Mesodermal cell (in vitro differentiated cells): ENCODE measurements around the gene HCN4.

ENCODE experiments used
- H3K27ac ChIP-seq: 2 replicates; pipeline ENCODE4 v1.7.0; 2013; ENCODE audit warnings: mild to moderate bottlenecking, low read depth, low read length, moderate library complexity; ENCODE audit not compliant: severe bottlenecking
- H3K36me3 ChIP-seq: 2 replicates; pipeline ENCODE4 v1.7.1; 2013; ENCODE audit warnings: mild to moderate bottlenecking, low read length, moderate library complexity; ENCODE audit not compliant: control insufficient read depth, insufficient read depth
- H3K4me1 ChIP-seq: one replicate; pipeline ENCODE4 v1.7.1; 2013; ENCODE audit warnings: mild to moderate bottlenecking, low read length; ENCODE audit not compliant: insufficient read depth, control insufficient read depth, poor library complexity, severe bottlenecking
- H3K4me3 ChIP-seq: 2 replicates; pipeline ENCODE4 v1.7.0; 2013; ENCODE audit warnings: low read length, control low read depth, mild to moderate bottlenecking; ENCODE audit not compliant: insufficient read depth, poor library complexity, severe bottlenecking; ENCODE audit errors: extremely low read depth
- H3K9me3 ChIP-seq: 2 replicates; pipeline ENCODE4 v1.7.1; 2013; ENCODE audit warnings: mild to moderate bottlenecking, low read length, moderate library complexity; ENCODE audit not compliant: control insufficient read depth
- WGBS, 2 experiments: methylation state at CpG; one replicate each; pipeline ENCODE4 v1.1.5; 2013; ENCODE audit warnings: missing lambda C conversion rate in 2 of 2; ENCODE audit not compliant: insufficient coverage in 2 of 2; 5-methylcytosine and 5-hydroxymethylcytosine counted together

HCN4 gene

GRCh38 chr15:73293773-73294172 lies 75.0 kb downstream of the HCN4 start:
- H3K9me3 ChIP-seq, result no peaks in the 10 kb centered on the region
- H3K4me1 ChIP-seq, result peaks cover 3% of the 10 kb centered on the region
- no peak overlapping the region for H3K27ac ChIP-seq
- 95 to 100% methylated on average over 4 of the region's 4 CpGs for WGBS, 2 experiments
- no peak overlapping the region for H3K4me3 ChIP-seq
- peaks cover 69% of the 10 kb centered on the region for H3K36me3 ChIP-seq

GRCh38 chr15:73291441-73291840 lies 77.3 kb downstream of the HCN4 start:
- H3K36me3 ChIP-seq, result peaks cover 66% of the 10 kb centered on the region

DNA sequence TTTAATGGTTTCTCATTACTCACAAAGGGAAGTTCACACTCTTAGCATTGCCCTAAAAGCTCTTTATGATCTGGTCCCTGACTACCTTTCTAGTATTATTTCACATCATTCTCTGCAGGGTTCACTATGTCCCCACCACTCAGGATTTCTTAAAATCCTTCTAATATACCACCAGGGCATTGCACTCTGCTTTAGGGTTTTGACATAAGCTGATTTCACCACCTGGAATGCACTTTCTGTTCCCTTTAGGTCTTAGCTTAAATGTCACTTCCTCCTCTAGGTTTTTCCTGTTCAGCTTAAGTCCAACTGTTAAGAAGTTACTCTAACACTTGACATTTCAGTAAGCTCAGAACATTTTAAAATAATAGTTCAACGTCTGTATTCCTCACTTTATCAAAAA lies 81.7 kb downstream of the HCN4 start:
- Histone ChIP-seq H3K9me3 (no peaks in the 10 kb centered on the region), H3K4me1 (no peaks in the 10 kb centered on the region), H3K4me3 (no peak overlapping the region), H3K36me3 (peaks cover 75% of the 10 kb centered on the region), H3K27ac (no peak overlapping the region)
- WGBS, 2 experiments, result 67 to 88% methylated on average over 1 of the region's 1 CpG

More at GRCh38 chr15:73291441-73291840, 77.3 kb downstream of the HCN4 start:
- H3K27ac ChIP-seq, result no peak overlapping the region
- no peaks in the 10 kb centered on the region for H3K9me3 ChIP-seq
- peaks cover 3% of the 10 kb centered on the region for H3K4me1 ChIP-seq
- no peak overlapping the region for H3K4me3 ChIP-seq
- no CpG with 5 or more reads among the region's 1 CpG for WGBS, 2 experiments

DNA sequence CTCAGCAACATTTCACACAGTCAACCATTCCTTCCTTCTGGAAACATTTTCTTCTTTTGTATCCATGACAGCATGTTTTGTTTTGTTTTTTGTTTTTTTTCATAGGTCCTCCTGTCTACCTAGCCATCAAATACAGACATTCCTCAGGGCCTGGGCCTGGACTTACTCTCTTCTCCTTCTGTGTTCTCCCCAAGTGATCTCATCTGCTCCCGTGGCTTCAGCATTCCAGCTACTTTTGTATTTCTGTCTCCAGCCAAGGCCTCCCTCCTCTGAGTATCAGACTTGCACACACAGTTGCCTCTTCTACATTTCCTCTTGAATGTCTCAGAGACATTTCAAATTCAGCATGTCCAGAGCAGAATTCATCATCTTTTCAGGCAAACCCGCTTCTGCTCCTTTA lies 82.4 kb downstream of the HCN4 start:
- WGBS, 2 experiments, result 88 to 100% methylated on average over 2 of the region's 2 CpGs
- Histone ChIP-seq H3K4me3 (no peak overlapping the region), H3K9me3 (no peaks in the 10 kb centered on the region), H3K36me3 (peaks cover 73% of the 10 kb centered on the region), H3K27ac (no peak overlapping the region), H3K4me1 (no peaks in the 10 kb centered on the region)

DNA sequence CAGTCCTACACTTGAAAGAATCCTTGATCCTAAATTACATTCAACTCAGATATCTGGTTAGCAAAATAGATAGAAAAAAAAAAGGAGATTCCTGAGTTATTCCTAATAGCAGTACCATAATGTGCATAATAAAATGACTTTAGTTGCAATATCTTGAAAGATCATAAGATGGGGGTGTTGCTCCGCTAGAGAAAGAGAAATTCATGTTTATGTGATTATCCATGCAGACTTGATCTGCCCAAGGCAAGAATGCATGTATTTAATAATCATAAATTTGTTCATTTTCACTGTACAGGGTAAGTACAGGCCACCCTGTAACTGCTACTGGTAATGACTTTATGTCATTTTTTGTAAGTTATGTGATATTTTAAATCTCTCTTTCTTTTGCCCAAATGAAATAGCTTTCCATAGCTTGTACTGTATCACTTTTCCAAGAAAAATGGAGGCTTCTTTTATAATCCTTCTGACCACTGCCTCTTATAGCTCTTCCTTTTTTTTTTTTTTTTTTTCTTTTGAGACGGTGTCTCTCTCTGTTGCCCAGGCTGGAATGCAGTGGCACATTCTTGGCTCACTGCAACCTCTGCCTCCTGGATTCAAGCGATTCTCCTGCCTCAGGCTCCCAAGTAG lies 84.6 kb downstream of the HCN4 start:
- 80% methylated on average over 1 of the region's 3 CpGs; no CpG with 5 or more reads in 1 of the 2 experiments for whole genome bisulfite sequencing, 2 experiments
- H3K27ac ChIP-seq, result no peak overlapping the region
- peaks cover 64% of the 10 kb centered on the region for H3K36me3 ChIP-seq
- H3K9me3 ChIP-seq, result no peaks in the 10 kb centered on the region
- no peaks in the 10 kb centered on the region for H3K4me1 ChIP-seq
- H3K4me3 ChIP-seq, result no peak overlapping the region

- no peak overlapping the region for H3K4me3 ChIP-seq
- 100% methylated on average over 2 of the region's 2 CpGs; no CpG with 5 or more reads in 1 of the 2 experiments for WGBS, 2 experiments
- no peaks in the 10 kb centered on the region for H3K4me1 ChIP-seq
- peaks cover 61% of the 10 kb centered on the region for H3K36me3 ChIP-seq
- H3K9me3 ChIP-seq, result no peaks in the 10 kb centered on the region
- no peak overlapping the region for H3K27ac ChIP-seq
Measured at GRCh38 chr15:73283366-73283962, 85.3 kb downstream of the HCN4 start.

DNA sequence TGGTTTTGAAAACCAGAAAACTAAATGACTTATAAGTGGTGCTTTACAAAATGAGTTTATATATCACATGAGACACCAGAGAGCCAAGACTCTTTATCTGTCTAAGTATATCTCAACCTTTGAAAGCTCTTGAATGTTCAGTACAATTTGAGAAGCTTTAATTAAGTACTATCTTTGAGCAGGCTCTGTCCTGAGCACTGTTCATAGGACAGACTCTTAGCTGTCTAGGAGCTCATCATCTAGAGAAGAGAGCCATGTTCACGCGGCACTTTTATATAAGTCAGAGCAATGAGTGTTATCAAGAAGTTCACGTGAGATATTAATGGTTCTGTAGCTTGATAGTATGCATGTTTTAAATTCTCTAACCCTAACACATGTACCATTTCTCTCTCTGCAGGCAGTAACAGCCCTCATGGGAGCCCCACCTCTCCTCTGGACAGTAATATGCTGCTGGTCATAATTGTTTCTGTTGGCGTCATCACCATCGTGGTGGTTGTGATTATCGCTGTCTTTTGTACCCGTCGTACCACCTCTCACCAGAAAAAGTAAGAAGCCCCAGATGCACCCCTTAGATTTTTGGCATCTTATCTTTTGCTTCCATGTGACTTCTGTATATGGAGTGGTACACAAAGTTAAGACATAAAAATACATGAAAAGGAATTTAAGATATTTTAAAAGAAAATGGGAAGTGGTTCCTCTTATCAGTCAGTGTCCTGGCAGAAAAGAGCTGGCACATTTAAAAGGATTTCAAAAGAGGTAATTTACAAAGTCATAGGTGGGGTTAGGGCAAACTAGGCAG lies 86.0 kb downstream of the HCN4 start:
- Histone ChIP-seq H3K4me1 (no peaks in the 10 kb centered on the region), H3K27ac (no peak overlapping the region), H3K9me3 (no peaks in the 10 kb centered on the region), H3K36me3 (peaks cover 61% of the 10 kb centered on the region), H3K4me3 (no peak overlapping the region)
- WGBS, 2 experiments, result 97% methylated on average over 6 of the region's 8 CpGs; no CpG with 5 or more reads in 1 of the 2 experiments

GRCh38 chr15:73275862-73276261 lies 92.9 kb downstream of the HCN4 start:
- peaks cover 36% of the 10 kb centered on the region for H3K36me3 ChIP-seq
- H3K4me1 ChIP-seq, result no peaks in the 10 kb centered on the region
- H3K9me3 ChIP-seq, result no peaks in the 10 kb centered on the region
- no peak overlapping the region for H3K4me3 ChIP-seq
- H3K27ac ChIP-seq, result no peak overlapping the region

DNA sequence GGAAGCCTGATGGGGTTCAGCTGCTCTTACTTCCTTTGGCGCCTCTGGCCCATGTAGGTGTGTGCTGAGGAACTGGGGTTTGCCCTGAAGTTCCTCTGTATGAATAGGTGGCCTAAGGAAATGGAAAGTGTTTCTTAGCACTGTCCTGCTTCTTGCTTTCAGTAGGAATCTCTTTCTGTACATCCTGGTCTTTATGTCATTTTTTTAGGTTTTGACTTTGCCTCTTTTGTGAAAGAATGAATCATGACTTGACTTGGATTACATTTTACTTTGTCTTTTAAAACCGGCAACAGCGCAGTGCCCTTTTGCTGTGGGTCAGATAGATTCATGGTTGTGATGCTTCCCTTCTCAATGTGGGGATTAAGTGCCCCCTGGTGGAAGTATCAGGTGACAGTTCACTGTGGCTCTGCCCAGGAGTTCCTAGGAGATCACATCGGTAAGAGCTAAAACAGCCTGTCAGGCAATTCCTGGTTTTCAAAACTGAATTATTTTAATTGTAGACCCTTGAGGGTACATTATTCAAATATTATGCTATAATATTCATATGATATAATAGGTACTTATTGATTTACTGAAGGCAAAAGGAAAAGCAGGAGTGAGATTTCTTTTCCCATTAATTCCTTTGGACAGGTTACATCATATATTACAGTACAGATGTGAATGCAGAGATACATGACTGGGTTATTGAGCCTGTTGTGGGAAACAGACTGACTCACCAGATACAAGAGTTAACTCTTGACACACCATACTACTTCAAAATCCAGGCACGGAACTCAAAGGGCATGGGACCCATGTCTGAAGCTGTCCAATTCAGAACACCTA lies 95.4 kb downstream of the HCN4 start:
- H3K9me3 ChIP-seq, result no peaks in the 10 kb centered on the region
- no peak overlapping the region for H3K27ac ChIP-seq
- no peak overlapping the region for H3K4me3 ChIP-seq
- H3K4me1 ChIP-seq, result peaks cover 5% of the 10 kb centered on the region
- peaks cover 41% of the 10 kb centered on the region for H3K36me3 ChIP-seq
- WGBS, 2 experiments, result 38 to 42% methylated on average over 2 of the region's 5 CpGs

DNA sequence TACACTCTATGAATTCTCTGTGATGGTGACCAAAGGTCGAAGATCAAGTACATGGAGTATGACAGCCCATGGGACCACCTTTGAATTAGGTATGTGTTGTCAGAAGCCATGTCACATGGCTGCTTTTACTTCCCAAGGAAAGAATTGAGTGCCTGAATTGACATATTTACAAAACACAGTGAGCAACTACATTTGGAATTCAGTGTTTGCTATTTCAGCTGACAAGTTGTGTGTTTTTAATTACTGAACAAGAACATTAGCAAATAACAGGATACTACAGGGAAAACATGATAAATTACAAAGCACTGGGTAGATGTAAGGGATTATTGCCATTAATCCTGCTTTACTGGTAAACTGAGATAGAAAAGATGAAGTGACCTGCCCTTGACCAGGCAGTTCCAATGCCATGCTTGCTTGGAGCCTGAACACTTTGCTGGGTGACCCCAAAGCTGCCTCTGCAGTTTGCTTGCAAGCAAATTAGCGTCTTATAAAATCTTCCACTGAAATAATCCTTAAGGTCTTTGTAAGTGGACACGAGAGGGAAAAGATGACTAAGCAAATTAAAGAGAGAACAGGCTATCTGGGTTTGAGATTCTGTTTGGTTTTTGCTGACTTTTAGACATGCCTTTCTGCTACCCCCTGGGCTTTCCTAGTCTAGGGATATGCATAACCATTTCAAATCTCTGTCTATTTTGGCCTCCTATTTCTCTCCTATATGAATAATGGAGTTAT lies 98.2 kb downstream of the HCN4 start:
- Histone ChIP-seq H3K36me3 (peaks cover 46% of the 10 kb centered on the region), H3K9me3 (no peaks in the 10 kb centered on the region), H3K27ac (no peak overlapping the region), H3K4me1 (peaks cover 5% of the 10 kb centered on the region), H3K4me3 (no peak overlapping the region)
- 60 to 100% methylated on average over 1 of the region's 3 CpGs for WGBS, 2 experiments
